IPS-NIHi7 (cell line): Measurements from ENCODE around the gene PRKG1.

ENCODE experiments used
- DNase-seq: peaks from one replicate; pipeline ENCODE4 v3.0.0; 2012; ENCODE audit warnings: mixed read lengths; ENCODE audit errors: extremely low spot score

PRKG1 gene

DNA sequence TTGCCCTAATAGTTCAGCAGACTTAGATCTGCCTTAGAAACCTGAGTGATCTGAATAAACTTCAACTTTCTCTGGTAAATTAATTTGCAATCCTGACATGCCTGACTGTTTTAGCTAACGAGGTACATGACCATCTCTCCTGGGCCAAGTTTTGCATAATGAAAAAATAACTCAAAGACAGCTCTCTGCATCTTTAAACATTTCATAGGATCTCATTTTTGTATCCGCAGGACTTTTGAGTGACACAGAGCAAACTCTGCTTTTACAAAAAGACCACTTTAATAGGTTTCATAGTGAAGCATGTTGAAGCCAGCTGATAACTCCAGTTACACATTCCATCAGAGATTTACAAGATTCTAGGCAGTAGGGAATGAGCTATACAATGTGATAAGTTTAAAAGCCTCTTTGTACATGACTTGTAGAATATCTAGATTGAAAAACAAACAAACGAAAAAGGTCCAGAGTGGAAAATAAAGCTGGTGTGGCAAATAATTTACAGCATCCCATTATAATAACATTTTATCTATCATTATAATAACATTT is 2.1 kb downstream of the PRKG1 start:
- no peak for DNase-seq

DNA sequence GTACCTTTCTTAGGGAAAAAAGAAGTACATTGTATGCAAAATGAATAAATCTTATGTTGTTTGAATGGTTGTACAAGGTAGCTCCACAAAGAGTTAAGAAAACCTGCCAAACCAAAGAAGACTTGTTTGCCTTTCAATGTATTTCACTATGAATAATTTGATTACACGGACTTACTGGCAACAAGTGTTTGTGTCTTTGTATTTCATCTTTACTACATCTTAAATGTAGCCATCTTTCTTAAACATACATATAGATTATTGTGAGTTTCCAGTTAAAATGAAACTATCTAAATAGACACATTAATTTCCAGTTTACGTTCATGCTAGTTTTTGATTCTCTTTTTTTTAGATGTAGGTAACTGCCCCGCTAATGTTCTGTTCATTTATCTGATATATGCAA is 2.8 kb downstream of the PRKG1 start:
- DNase-seq: no peak

DNA sequence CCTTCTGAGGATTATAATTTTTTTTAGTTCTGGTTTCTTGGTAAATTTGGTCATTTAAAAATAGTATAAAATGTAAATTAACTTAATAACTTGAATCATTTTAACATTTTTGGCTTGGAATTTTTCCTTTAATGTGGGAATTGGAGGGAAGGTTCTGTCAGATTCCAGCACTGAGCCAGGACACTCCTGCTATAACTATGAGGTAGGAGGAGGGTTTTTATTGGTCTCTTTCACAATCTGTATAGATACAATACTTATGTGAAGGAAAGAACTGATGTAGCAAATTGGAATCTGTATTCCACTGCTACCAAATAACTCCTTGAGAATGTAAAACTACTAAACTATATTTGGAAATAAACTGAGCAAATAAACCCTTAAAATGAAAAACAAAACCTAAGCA is 3.2 kb downstream of the PRKG1 start:
- DNase-seq: no peak

DNA sequence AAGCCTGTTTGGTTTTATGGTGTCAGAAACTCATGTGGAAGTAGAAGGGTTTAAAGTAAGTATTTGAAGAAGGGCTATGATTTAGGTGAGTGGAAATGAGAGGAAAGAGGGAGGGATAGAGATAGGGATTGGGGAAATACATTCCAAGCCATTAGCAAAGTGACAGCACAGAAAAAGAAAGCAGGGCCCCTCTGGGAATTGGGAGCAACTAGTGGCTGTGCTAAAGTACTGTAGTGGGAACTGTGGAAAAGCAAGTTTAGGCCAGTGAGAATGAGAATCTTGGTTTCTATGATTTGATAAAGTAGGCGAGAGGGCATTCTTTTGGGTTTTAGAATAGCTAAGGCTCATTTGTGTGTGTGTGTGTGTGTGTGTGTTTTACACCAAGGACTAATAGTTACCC is 5.0 kb downstream of the PRKG1 start:
- peak; percentile 27 for DNase-seq

DNA sequence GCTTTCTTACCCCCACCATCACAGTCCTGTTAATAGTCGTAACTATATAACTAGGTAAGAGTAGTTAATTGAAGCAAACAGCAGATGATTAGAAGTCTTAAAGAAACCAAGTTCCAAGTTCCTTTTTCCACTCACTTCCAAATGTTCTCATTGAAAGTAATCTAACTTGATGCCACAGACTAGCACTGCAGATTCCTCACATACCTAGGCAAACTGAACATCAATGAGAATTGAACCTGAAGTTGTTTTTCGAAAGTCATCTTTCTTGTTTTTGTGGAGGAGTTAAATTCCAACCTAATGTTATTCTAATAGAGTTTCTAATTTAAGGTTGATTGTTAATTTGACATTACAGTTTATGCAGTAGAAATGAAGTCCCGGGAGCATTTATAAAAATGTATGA is 5.5 kb downstream of the PRKG1 start:
- no peak for DNase-seq

DNA sequence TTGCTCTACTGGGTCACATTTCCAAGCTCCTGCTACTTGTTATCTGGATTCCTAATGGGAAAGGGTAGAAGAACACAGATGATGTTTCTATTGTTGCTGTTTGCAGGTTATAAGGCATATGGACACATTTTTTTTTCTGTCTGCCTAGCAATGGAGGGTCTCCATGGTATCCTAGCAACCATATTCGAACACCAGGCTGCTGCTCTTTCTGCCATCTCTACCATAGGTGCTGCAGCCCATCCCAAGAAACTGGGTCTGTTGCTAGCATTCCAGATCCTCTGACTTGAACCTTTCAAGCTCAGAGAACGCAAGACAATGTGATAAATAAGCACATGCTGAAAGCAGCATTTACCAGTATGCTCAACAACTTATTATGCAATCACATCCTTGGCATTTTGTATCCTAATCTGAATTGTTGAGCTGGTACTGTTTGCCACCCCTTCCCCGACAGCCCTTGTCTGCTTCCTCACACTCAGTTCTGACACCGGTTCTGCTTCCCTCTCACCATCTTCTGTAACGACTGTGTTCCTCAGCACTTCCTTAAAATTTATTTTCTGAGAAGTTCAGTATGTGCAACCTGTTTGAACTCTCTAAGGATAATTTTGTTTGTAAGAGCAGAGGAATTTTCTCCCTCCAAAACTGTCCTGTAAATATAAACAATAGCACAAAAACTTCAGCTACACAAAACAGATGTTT is 6.2 kb downstream of the PRKG1 start:
- no peak for DNase-seq

DNA sequence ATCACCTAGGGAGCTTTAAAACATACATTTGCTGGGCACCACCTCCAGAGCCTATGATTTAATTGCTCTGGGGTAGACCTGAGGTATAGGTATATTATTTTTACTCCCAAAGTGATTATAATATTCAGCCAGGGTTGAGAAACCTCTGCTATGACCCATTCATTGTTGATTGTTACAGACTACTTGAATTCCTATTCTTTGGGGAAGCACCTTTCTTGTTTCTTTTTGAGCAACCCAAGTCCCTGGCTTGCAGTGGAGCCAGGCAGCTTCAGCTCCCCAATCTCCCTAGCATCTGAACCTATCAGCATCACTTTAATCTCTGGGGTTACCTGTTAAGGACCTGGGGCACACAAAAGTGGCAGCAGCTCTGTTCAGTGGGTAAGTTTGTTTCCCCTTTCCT is 8.6 kb downstream of the PRKG1 start:
- DNase-seq: no peak

DNA sequence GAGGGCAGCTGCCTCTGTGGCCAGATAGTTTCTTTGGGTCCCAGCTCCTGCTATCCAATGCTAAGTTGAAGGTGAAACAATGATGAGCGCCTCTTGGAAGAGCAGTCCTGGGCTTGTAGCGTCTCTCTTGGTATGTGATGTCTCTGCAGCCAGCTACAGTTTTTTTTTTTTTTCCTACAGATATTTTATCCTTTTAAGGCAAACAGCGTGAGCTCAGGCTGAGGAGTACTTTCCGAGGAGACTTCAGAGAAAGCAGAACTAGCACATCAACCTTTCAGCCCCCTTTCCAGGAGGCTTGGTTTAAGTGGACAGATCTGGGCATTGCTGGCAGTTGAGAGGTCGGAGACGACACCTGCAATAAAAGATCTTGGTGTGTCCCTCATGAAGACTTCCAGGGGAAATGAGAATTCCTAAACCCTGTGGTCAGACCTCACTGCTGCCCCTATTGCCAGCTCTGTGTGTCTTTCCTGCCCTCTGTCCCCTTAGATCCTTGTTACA is 9.1 kb downstream of the PRKG1 start:
- peak; percentile 67 for DNase-seq

DNA sequence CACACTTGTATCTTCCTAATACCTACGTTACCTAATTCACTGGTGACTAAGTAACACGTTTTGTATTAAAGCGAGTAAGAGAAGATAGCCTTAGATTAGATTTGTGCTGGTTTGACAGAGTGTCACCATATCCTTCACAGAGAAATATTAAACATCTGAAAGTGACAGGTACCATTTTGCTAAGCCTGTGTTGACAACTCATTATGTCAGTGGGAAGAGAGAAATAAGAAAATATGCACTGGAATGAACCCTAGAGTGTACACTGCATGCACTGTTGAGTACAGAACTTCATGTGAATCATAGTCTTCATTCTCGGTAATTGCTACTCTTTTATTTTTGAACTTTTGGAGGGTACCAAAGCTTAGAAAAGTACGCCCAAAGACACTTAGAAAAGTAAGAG is 10.9 kb downstream of the PRKG1 start:
- no peak for DNase-seq

DNA sequence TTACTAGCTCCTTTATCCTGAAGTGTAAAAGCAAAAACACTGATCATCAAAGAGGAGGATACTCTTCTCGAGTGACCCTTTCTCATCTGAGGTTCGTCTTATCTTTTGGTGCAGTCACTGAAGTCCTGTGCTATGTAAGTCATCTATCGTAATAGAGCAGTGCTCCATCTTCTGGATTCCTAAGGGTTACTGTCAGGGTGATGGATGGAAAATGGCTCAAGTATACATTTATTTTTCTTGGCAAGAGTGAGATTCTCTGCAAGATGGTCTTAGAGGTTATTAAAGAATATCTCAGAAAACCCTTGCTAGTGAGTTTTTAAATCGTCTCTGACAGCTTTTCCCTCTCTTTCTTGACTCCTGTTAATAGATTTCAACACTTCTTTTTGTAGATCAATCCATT is 12.4 kb downstream of the PRKG1 start:
- no peak for DNase-seq

DNA sequence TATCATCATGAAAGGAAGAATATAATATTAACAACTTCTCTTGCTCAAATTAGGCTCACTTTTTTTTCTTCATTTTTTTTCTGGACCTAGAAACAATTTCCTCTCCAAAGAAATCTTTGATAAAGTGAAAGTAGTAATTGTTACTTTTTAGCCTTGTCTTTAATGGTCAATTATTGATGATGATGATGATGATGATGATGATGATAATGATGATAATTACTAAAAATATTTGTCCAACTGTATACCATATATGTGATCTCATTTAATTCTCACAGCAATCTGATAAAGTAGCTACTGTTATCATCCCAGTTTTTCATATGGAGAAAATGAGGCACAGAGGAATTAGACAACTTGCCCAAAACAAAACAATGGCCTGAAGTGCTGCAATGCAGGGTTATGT is 12.8 kb downstream of the PRKG1 start:
- no peak for DNase-seq

DNA sequence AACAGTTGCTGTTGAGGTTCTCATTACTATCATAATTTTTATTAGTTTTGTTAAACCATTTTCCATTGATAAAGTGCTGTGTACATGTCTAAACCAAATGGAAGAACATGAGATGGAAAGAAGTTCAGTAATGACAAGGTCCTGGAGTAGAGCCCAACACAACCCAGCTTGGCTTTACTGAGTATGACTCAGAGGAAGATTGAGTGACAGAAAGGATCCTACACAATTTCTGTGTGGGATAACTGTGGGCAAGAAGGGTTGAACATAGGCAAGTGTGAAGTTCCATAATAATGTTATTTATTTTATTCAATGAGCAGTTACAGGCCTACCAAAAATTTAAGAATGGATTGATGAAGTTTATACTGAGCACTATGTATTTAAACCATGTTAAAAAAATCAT is 15.9 kb downstream of the PRKG1 start:
- no peak for DNase-seq

DNA sequence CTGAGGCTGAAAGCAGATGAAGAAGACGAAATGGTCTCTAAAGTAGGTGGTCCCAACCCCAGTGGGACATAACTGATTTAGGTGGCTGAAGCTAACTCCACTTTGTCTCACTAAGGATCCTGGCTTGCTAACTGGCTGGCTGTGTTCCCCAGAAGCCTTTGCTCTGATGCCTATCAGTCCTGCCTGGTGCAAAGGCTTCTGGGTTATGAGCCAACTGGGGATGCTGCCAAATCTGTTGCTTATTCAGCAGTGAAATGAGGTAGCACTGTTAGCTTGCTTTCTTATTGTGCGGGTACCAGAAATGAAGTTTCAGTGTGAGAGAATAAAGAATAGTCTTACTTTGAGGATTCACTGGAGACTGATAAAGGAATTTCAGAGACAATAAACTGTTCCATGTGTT is 18.1 kb downstream of the PRKG1 start:
- DNase-seq: no peak

DNA sequence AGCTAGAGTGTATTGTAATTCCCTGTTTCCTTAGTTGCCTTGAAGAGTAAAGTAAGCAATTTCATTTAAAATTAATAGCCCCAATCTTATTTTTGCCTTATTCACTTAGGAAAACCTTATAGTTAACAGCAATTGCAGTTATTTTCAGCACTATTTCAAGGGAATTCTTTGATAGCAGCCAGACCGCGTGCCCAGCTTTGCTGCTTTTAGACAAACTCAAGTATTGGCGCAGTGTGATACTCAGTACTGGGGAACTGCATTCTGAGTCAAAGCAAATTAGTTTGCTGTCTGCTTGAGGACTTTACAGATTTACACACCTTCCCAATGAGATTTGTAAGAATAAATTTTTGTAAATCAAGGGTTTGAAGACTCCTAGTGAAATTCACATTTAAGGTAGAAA is 21.2 kb downstream of the PRKG1 start:
- no peak for DNase-seq

DNA sequence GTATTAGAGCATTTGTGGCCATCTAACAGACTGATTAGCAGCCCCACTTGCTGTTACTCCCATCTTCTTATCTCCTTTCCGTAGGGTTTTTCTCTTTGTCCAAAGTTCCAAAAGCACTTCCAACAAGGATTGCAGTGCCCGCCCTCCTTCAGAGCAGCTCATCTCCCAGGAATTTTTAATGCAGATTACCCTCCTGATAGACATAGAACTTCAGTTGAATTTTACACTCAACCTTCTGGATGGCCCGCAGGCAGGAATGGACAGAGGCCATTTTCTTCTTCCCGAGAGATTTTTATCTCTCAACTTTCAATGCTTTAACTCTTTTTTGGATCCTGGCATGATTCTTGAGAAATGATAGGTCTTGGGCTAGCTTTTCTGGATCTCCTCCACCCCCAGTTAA is 23.3 kb downstream of the PRKG1 start:
- no peak for DNase-seq

DNA sequence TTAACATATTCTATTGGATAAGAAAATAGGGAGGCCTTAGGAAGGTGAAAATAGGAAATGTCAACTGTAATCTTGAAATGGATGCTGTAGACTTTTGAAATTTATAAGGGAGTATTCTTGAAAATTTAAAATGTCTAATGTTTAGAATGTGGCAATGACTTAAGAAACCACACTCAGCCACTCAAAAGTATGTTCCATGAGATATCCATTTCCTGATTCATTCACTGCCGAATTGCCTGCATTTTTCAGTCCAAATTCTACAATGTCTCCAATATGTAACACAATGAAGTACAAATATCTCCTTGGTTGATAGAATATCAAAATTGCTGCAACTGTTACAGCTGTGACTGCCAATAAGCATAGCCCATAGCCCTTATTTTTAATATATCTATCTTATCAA is 25.9 kb downstream of the PRKG1 start:
- DNase-seq: no peak

DNA sequence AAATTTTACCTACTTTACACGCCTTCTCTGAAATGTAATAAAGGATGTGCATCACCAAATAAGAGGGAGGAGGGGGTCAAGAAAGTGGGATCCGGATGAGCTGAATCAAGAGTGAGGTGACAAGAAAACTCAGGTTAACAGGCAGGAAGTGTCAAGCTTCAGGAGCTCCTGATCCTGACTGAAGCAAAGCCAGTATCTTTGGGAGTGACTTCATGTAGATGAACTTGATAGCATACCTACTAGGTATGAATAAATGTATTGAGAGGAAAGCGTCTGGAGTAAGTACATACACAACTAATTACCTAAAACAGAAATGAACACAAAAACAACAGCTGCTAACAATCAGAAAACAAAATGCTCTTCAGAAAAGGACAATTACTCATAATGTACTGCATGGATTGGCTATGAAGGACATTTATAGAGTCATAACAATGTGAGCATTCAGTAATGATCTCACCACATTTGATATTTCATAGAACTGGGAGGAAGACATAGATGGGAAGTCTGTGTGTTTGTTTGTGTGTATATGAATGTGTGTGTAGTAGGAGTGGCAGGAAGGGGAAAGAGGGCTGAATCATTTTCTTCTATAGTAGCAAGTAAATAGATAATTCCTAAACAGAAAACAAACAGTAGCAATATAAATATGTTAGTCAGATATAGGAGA is 29.4 kb downstream of the PRKG1 start:
- no peak for DNase-seq

DNA sequence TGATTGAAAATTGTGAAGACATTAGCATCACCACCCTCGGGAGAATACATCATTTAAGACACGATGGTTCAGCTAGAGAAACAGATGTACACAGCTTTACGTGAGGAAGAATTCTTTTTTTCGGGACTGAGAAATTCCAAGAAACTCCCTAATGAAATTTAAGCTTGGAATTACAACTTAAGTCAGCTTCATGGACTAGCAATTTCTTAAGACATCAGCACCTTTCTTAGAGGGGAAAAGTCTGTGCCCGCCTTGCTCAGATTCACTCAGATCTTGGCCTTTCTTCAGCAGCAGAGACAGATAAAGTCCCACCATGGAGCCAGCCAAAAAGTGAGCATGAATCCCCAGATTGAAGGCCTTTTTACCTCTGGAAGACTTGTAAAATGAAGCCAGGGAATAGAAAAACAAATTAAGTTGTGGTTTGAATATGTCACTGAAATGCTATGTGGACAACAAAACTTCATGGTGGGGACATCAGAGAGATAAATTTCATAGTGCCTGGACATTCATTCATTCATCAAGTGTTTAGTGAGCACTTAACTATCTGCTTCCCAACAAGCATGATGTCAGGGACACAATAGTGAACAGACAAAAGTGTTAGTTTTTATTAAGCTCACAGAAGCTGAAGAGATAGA is 32.1 kb downstream of the PRKG1 start:
- no peak for DNase-seq

DNA sequence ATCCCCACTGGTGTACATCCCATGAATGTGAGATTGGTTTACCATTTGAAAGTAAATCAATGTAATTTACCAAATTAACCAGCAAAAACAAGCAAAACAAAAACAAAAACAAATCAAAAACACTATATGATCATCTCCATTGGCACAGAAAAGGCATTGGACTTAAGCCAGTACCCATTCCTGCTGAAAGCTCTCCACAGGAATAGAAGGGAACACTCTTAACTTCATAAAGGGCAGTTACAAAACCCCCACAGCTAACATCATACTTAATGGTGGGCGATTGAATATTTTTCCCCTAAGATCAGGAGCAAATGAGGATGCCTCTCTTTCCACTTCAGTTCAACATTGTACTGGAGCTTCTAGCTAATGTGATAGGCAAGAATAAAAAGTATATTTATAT is 34.1 kb downstream of the PRKG1 start:
- no peak for DNase-seq

DNA sequence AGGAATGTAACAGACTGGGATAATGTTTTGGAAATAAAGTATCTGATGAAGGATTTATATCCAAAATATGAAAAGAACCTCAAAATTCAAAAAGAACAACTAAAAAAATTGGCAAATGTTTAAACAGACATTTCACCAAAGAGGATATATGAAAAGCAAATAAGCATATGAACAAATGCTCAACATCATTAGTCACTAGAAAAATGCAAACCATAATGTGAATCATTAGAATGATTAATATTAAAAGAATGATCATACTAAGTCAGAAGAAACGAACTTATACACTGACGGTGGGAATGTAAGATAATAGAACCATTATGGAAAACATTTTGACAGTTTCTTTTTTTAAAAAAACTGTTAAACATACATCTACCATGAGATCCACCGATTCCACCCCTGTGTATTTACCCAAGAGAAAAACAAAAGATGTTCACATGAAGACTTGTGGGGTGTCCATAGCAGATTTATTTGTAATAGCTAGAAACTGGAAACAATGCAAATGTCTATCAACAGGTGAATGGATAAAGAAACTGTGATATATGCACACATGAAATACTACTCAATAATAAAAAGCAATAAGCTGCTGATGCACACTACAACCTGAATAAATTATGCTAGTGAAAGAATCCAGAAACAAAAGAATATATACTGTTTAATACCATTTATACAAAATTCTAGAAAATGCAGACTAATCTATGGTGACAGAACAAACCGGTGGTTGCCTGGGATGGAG is 35.7 kb downstream of the PRKG1 start:
- DNase-seq: no peak

DNA sequence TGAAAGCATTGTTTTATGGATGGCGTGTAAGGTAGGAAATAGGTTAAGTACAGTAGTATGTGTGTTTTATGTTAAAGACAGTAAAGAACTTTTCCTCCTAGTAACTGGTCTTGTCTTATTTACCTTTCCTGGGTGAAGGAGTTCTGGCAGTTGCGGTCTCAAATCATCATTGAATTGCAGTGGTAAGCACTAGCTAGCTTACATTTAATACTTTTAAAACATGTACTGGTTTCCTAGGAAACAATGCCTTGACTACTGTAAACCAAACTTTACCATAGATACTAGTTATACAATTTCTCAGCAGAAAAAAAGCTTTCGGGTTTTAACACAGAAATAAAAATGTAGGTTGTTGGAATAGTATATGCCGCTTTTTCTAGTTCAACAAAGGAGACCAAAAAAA is 37.7 kb downstream of the PRKG1 start:
- DNase-seq: no peak

DNA sequence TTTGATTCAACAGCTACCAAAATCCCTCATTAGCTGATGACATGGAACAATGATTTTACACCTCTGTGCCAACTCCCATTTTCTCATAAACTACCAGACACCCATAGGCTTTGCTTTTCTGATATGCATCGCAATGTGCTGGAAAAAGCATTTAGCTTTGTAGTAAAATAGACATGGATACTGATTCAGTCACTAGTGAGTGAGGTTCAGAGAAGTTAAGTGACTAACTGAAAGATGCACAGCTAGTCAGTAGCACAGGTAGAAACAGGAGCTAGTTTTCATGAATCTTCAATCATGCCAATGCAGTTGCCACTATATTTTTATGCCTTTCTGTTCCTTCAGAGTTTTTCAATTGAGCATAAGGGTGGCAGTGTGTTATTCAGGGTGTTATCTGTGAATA is 38.7 kb downstream of the PRKG1 start:
- DNase-seq: no peak
